Liver (tissue), 9 donors: ENCODE results near the gene KIF21A. TPM values are rescaled to one million over a fixed set of nuclear protein-coding genes. Genes with fewer than 3 reads are reported as not detected.

Experiments
- DNase-seq: peaks from one replicate; pipeline ENCODE4 v3.0.0-alpha.2; 2017; ENCODE audit warnings: low spot score
- H3K27ac ChIP-seq, 2 donors: one replicate each; pipeline ENCODE4 v1.7.0; 2013; ENCODE audit warnings: inconsistent platforms in 2 of 2, low read length in 2 of 2, control low read depth in 1 of 2, low read depth in 1 of 2, mild to moderate bottlenecking in 1 of 2
- H3K27me3 ChIP-seq, 4 donors: one replicate each; pipeline versions ENCODE4 v1.6.1 to v1.7.0; 2013; ENCODE audit warnings: low read length in 3 of 4, inconsistent platforms in 1 of 4, mild to moderate bottlenecking in 1 of 4, moderate library complexity in 1 of 4; ENCODE audit not compliant: control insufficient read depth in 4 of 4, insufficient read depth in 4 of 4
- H3K36me3 ChIP-seq, 4 donors: one replicate each; pipeline versions ENCODE4 v1.6.1 to v1.7.0; 2013; ENCODE audit warnings: low read length in 3 of 4, mild to moderate bottlenecking in 3 of 4, low read depth in 1 of 4, moderate library complexity in 1 of 4; ENCODE audit not compliant: control insufficient read depth in 4 of 4, insufficient read depth in 3 of 4
- H3K4me1 ChIP-seq, 4 donors: one replicate each; pipeline versions ENCODE4 v1.6.1 to v1.7.0; 2013; ENCODE audit warnings: low read length in 3 of 4, mild to moderate bottlenecking in 3 of 4, moderate library complexity in 1 of 4; ENCODE audit not compliant: control insufficient read depth in 4 of 4, insufficient read depth in 4 of 4
- H3K4me3 ChIP-seq, 3 donors: one replicate each; pipeline versions ENCODE4 v1.6.1 to v1.7.0; 2013; ENCODE audit warnings: low read length in 3 of 3, control low read depth in 1 of 3, low read depth in 1 of 3, mild to moderate bottlenecking in 1 of 3
- H3K9ac ChIP-seq, 2 donors: one replicate each; pipeline ENCODE4 v1.7.0; 2013; ENCODE audit warnings: low read length in 2 of 2, mild to moderate bottlenecking in 2 of 2, moderate library complexity in 2 of 2, control low read depth in 1 of 2, low read depth in 1 of 2
- H3K9me3 ChIP-seq, 4 donors: one replicate each; pipeline versions ENCODE4 v1.6.1 to v1.7.0; 2013; ENCODE audit warnings: low read length in 3 of 4; ENCODE audit not compliant: control insufficient read depth in 4 of 4
- ATF3 ChIP-seq: IDR thresholded peaks from 2 replicates; pipeline ENCODE4 v1.6.1; 2016; ENCODE audit warnings: antibody characterized with exemption
- CTCF ChIP-seq: fragments of 150-350 bp; IDR thresholded peaks from 2 replicates; pipeline ENCODE4 v1.5.1; 2017; ENCODE audit warnings: improper control_type of control experiment, low read depth, low read length; ENCODE audit not compliant: missing input control
- EGR1 ChIP-seq, 2 donors: IDR thresholded peaks; 2 replicates each; pipeline ENCODE4 v1.6.1; 2016 to 2018; ENCODE audit warnings: antibody characterized with exemption in 2 of 2, low read depth in 2 of 2
- FOXA1 ChIP-seq: IDR thresholded peaks from 2 replicates; pipeline ENCODE4 v1.6.1; 2016; ENCODE audit warnings: antibody characterized with exemption
- FOXA2 ChIP-seq: IDR thresholded peaks from 2 replicates; pipeline ENCODE4 v1.6.1; 2016; ENCODE audit warnings: antibody characterized with exemption
- GABPA ChIP-seq, 2 donors: IDR thresholded peaks in 1 of 2; conservative IDR thresholded peaks in 1 of 2; 2 replicates each; pipeline ENCODE4 v1.6.1; 2016; ENCODE audit warnings: antibody characterized with exemption in 2 of 2, mild to moderate bottlenecking in 1 of 2, moderate library complexity in 1 of 2
- HNF4A ChIP-seq, 2 donors: conservative IDR thresholded peaks; 2 replicates each; pipeline ENCODE4 v1.6.1; 2016; ENCODE audit warnings: antibody characterized with exemption in 2 of 2, mild to moderate bottlenecking in 2 of 2
- HNF4G ChIP-seq: IDR thresholded peaks from 2 replicates; pipeline ENCODE4 v1.6.1; 2016; ENCODE audit warnings: antibody characterized with exemption
- JUND ChIP-seq, 2 donors: IDR thresholded peaks; 2 replicates each; pipeline ENCODE4 v1.6.1; 2016; ENCODE audit warnings: antibody characterized with exemption in 2 of 2
- MAX ChIP-seq: IDR thresholded peaks from 2 replicates; pipeline ENCODE4 v1.6.1; 2016; ENCODE audit warnings: antibody characterized with exemption
- NR2F2 ChIP-seq: IDR thresholded peaks from 2 replicates; pipeline ENCODE4 v1.6.1; 2016; ENCODE audit warnings: antibody characterized with exemption
- RAD21 ChIP-seq, 2 donors: IDR thresholded peaks; 2 replicates each; pipeline ENCODE4 v1.6.1; 2016; ENCODE audit warnings: antibody characterized with exemption in 2 of 2, mild to moderate bottlenecking in 2 of 2
- REST ChIP-seq: IDR thresholded peaks from 2 replicates; pipeline ENCODE4 v1.6.1; 2016; ENCODE audit warnings: antibody characterized with exemption, mild to moderate bottlenecking
- RXRA ChIP-seq, 2 donors: IDR thresholded peaks; 2 replicates each; pipeline ENCODE4 v1.6.1; 2017 to 2018; ENCODE audit warnings: antibody characterized with exemption in 2 of 2, mild to moderate bottlenecking in 1 of 2
- SP1 ChIP-seq: IDR thresholded peaks from 2 replicates; pipeline ENCODE4 v1.6.1; 2018; ENCODE audit warnings: antibody characterized with exemption, mild to moderate bottlenecking
- TAF1 ChIP-seq: conservative IDR thresholded peaks from 2 replicates; pipeline ENCODE4 v1.6.1; 2016; ENCODE audit warnings: antibody characterized with exemption, mild to moderate bottlenecking
- YY1 ChIP-seq: IDR thresholded peaks from 2 replicates; pipeline ENCODE4 v1.6.1; 2016; ENCODE audit warnings: antibody characterized with exemption, mild to moderate bottlenecking
- ZBTB33 ChIP-seq: IDR thresholded peaks from 2 replicates; pipeline ENCODE4 v1.6.1; 2016; ENCODE audit warnings: antibody characterized with exemption
- WGBS: extraction: QIAGEN DNeasy Blood & Tissue Kit; methylation state at CpG from one replicate; pipeline ENCODE4 v1.1.7; 2013; 5-methylcytosine and 5-hydroxymethylcytosine counted together
- polyA plus RNA-seq, 2 donors: library from polyadenylated mRNA; stranded (reverse) in 1 of 2; unstranded in 1 of 2; fragments of 200-250 nt in 1 of 2; fragments of >200 nt in 1 of 2; fragmentation: Nextera tagmentation in 1 of 2; extraction: Ambion mirVana in 1 of 2; gene quantifications; one replicate each; pipeline versions ENCODE4 v1.2.1 to v1.2.3, GENCODE V29; 2013 to 2015
- total RNA-seq, 2 donors: library from RNA; depleted of rRNA; stranded (reverse); fragments of >200 nt; gene quantifications; one replicate each; pipeline ENCODE4 v1.2.3, GENCODE V29; 2014
- donor health status: healthy.
- donor health status: healthy.
- donor health status: healthy.
- donor health status: healthy.
- donor health status: healthy.

The KIF21A gene
- total and polyA plus RNA-seq, 4 donors, result 9.1 to 47.4 (median 21.0) TPM

GRCh38 chr12:39287409-39287808, 155.5 kb downstream of the KIF21A start:
- Histone ChIP-seq H3K9ac (no peak overlapping the region), H3K4me1 (no peaks in the 10 kb centered on the region), H3K9me3 (no peaks in the 10 kb centered on the region), H3K27me3 (no peaks in the 10 kb centered on the region), H3K4me3 (no peak overlapping the region), H3K27ac (no peak overlapping the region), H3K36me3 (no peaks in the 10 kb centered on the region)
- 81% methylated on average over 4 of the region's 4 CpGs for WGBS
- TF ChIP-seq SP1 (no peak), GABPA (IDR thresholded peaks at IDR 0.05 in 1 of 2, conservative IDR thresholded peaks at IDR 0.05 in 1 of 2) (no peak), FOXA1 (no peak), JUND (IDR thresholded peaks at IDR 0.05) (no peak), FOXA2 (no peak), HNF4G (no peak), ZBTB33 (no peak), HNF4A (conservative IDR thresholded peaks at IDR 0.05) (no peak), ATF3 (no peak), MAX (no peak), RXRA (IDR thresholded peaks at IDR 0.05) (no peak), YY1 (no peak), TAF1 (no peak), NR2F2 (no peak), RAD21 (IDR thresholded peaks at IDR 0.05) (no peak), EGR1 (IDR thresholded peaks at IDR 0.05; ENCODE audit: low read depth in 2 of 2) (no peak), CTCF (no peak), REST (no peak)
- no peak for DNase-seq

GRCh38 chr12:39278426-39278825, 164.5 kb downstream of the KIF21A start:
- H3K4me3 ChIP-seq, result no peak overlapping the region
- DNase-seq, result no peak
- TF ChIP-seq SP1 (no peak), GABPA (IDR thresholded peaks at IDR 0.05 in 1 of 2, conservative IDR thresholded peaks at IDR 0.05 in 1 of 2) (no peak), HNF4A (conservative IDR thresholded peaks at IDR 0.05) (no peak), RAD21 (IDR thresholded peaks at IDR 0.05) (no peak), NR2F2 (no peak), HNF4G (no peak), TAF1 (no peak), CTCF (no peak), ATF3 (no peak)
- H3K27me3 ChIP-seq, result no peaks in the 10 kb centered on the region
- H3K9me3 ChIP-seq, result no peaks in the 10 kb centered on the region
- no peaks in the 10 kb centered on the region for H3K36me3 ChIP-seq
- H3K9ac ChIP-seq, result no peak overlapping the region
- H3K4me1 ChIP-seq, result no peaks in the 10 kb centered on the region
- no peak overlapping the region for H3K27ac ChIP-seq
